GM18505 (cell line): ENCODE results near the gene ALOX15.
"Not testable (repeated sequence)": the region's sequence is repeated elsewhere in the genome, so short reads cannot be mapped to it uniquely, and the experiment has no call there.

Experiments
- ATAC-seq: cut with Tn5 transposase; IDR thresholded peaks from one replicate; pipeline ENCODE4 v1.9.1; 2021; ENCODE audit not compliant: unreplicated experiment
- POLR2A ChIP-seq: IDR thresholded peaks from 4 replicates; pipeline ENCODE4 v1.6.1; 2011; ENCODE audit warnings: borderline replicate concordance; ENCODE audit not compliant: insufficient read depth, insufficient read length; ENCODE audit errors: extremely low read depth

The ALOX15 gene

DNA sequence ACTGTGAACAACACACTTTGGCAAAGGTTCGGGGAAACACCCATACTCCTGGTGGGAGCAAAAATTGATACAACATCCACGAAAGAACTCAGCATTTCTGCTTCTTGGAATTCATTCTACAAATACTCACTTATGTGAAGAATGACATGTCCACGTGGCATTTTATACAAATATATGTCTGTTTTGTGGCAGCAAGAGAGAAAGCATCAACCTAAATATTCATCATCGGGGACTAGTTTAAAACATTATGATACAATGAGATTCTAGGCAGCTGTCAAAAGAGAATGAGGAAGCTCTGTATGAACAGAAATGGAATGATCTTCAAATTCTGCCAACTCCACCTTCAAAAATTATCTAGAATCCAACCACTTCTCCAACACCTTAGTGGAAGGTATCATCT is 25.7 kb upstream of the ALOX15 start:
- no peak for ATAC-seq
- no peak for TF ChIP-seq POLR2A

- ATAC-seq, result no peak
- TF ChIP-seq POLR2A, result no peak
These were observed 24.8 kb upstream of the ALOX15 start for GRCh38 chr17:4666296-4666695.

- ATAC-seq, result no peak
- no peak for TF ChIP-seq POLR2A
These were observed 23.5 kb upstream of the ALOX15 start for GRCh38 chr17:4665027-4665426.

- TF ChIP-seq POLR2A, result no peak
- no peak for ATAC-seq
These were observed 22.8 kb upstream of the ALOX15 start for GRCh38 chr17:4664230-4664629.

GRCh38 chr17:4663711-4664110 is 22.2 kb upstream of the ALOX15 start:
- ATAC-seq, result no peak
- no peak for TF ChIP-seq POLR2A

DNA sequence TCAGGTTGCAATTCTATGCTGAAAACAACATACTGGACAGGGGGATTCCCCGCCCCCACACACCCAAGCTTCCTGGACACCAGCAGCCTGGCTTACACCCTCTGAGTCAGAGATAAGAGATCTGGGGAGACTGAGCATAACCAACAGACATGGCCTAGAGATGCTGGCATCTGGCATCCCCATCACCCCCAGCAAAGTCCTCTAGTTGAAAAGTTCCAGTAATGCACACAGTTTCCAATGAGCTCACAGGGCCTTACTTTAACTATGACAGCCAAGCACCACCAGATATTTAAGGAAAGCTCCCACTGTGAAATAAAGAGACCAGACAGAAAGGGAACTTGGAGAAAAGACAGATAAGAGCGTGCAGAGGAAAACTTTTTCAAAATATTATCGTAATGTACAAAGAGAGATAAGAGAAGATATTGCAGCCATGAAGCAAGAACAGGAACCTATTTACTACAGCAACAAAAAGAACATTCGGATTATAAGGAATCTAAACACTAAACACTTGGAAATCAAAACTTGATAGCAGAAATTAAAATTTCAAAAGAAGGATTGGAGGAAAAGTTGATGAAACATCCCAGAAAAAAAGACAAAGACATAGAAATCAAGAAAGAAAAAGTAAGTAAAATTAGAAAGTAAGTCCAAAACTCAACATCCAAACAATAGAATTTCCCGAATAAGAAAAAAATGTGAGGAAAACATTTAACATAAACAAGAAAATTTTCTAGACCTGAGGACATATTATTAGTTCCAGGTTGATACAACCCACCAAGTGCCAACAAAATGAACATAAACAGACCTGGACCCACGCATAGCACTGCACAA is 17.2 kb upstream of the ALOX15 start:
- ATAC-seq, result no peak
- no peak for TF ChIP-seq POLR2A

- ATAC-seq, result no peak
- no peak for TF ChIP-seq POLR2A
These were observed 16.2 kb upstream of the ALOX15 start for GRCh38 chr17:4657678-4658077.

DNA sequence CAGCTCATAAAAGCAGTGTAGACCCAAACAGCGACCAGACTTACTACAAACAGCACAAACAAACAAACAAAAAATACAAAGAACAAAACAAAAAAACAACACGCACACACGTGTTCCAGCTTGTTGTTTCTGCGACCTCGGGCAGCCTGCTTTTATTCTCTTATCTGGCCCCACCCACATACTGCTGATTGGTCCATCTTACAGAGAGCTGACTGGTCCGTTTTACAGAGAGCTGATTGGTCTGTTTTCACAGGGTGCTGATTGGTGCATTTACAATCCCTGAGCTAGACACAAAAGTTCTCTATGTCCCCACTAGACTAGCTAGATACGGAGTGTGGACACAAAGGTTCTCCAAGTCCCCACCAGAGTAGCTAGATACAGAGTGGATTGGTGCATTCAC is 14.5 kb upstream of the ALOX15 start:
- ATAC-seq, result not testable (repeated sequence)

DNA sequence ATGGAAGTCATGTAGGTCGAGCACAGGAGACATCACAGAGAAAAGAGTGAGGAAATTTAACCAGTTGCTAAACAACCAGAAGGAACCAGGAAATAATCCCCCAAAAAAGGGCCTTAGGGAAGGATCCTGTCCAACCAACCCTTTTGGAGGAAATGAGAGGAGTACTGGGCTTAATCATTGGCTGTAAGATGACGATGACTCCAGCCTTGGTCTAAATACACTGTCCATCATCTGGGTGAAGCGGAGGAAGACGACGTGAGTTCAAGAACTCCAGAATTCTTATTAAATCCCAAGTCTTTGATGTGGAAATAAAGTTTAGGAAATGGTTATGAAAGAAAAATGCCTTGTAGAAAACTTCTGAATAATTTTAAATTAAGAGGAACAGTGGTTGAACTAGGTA is 11.5 kb upstream of the ALOX15 start:
- TF ChIP-seq POLR2A, result no peak
- no peak for ATAC-seq

DNA sequence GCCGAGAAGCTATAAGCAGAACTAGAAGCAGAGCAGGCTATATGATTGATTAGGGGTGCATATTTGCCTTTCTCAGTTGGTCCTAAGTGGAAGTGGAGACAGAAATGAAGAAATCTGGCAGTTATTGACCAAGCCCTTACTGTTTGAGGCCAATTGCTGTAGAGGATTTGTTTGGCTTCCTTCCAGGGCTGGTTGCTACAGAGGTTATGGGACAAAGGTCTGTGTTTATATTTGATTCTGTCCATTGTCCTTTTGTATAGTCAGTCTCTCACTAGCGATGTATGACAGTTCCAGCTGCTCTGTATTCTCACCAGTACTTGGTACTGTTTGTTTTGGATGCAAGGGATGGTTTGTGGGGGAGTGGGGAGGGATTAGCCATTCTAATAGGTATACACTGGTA is 7.3 kb upstream of the ALOX15 start:
- ATAC-seq, result no peak
- no peak for TF ChIP-seq POLR2A

DNA sequence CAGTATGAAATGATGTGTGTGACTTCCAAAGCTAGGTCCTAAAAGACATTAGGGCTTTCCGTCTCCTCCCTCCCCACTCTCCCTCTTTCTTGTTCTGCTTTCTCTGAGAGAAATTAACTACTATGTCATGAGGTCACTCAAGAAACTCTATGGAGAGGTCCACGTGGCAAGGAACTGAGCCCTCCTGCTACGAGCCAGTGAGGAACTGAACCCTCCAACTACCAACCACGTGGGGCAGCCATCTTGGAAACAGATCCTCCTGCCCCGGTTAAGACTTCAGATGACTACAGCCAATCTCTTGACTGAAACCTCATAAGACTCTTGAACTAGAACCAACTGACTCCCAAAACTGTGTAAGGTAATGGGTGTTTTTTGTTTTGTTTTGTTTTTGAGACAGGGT is 4.2 kb upstream of the ALOX15 start:
- no peak for ATAC-seq
- no peak for TF ChIP-seq POLR2A

DNA sequence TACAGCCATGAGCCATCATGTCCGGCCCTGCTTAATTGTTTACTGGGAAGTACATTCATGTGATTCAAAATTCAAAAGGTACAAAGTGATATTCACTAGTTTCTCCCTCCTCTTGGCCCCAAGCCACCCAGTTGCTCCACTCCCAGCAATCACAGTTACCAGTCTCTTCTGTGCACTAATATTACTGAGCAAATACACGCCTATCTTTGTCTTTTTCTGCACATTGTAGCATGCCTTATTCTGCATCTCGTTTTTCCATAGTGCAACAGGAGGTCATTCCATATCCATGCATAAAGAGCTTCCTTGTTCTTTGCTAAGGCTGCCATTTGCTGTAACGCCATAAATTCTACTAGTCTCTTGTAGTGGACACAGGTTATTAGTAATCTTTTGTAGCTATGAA is 2.2 kb upstream of the ALOX15 start:
- TF ChIP-seq POLR2A, result no peak
- no peak for ATAC-seq

GRCh38 chr17:4642286-4642685 is 808 bp upstream of the ALOX15 start:
- TF ChIP-seq POLR2A, result no peak
- no peak for ATAC-seq

DNA sequence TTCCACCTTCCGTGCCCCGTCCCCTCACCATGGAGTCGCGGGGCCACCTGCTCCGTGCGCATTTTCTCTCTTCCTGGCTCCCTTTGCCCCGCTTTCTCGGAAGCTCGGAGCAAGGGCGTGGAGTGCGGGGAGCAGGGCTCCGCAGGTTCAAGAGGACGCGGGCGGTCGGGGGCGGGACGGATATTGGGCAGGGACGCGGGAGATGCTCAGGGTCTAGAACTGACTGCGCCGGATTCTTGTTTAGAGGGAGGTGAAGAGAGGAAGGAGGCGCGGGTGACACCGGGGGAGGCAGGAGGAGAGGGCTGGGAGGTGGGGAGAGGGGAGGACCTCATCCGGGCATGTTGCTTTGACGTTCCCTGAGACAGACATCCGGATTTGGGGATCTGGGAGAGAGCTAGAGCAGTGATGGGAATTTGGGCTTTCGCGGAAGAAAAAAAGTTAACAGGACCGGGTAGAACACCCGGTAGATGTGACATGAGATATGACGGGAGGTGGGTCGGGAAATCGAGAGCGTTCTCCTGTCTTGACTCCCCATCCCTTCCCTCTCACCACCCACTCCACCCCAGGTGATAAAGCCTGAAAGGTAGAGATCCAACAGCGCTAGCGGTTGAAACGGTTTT is 799 bp downstream of the ALOX15 start:
- not testable (repeated sequence) for ATAC-seq

DNA sequence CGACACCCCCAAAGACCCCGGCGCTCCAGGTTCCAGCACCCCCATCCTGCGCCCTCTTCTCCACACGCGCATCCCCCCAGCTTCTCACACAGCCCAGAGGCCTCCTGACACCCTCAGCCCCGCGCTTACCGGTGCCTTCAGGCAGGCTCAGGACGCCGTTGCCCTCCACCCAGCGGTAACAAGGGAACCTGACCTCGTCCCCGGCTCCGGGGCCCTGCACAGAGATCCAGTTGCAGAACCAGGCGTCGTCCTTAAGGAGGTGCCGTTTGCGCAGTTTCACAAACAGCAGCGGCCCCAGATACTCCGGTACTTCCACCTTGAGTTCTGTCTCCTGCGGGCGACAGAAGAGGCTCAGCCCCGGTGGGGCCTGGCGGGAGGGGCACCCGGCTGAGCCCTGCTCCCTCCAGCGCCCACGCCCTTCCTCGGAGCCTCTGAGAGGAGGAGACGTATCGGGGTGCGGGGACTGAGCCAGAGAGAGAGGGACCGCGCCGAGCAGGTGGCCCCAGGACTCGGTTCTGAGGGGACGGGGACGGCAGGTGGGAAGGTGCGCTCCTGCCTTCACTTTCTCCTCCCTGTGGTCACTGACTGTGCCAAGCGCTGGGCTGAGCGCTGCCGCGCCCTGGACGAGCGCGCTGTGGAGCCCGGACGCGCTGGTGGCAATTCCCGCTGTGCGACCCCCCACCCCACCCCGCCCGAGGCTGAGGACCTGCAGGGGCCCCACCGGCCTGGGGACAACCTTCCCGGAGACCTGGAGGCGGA is 2.0 kb downstream of the ALOX15 start:
- not testable (repeated sequence) for ATAC-seq

- not testable (repeated sequence) for ATAC-seq
These were observed 2.7 kb downstream of the ALOX15 start for GRCh38 chr17:4638766-4639165.
